RWPE1 (cell line): ENCODE data around the gene ACIN1.
"Not testable (repeated sequence)": the region's sequence is repeated elsewhere in the genome, so short reads cannot be mapped to it uniquely, and the experiment has no call there.

ENCODE experiments used
- CTCF ChIA-PET: fragments of 350-600 bp; sonication (Branson Sonifier 250); formaldehyde crosslinking; extraction: SDS; loops from one replicate; lab custom pipeline; 2021; lab: Yijun Ruan, JAX
- POLR2A ChIA-PET: fragments of 400-600 bp; formaldehyde crosslinking; extraction: SDS; loops from one replicate; lab custom pipeline; 2020; ENCODE audit warnings: antibody characterized with exemption; ENCODE audit not compliant: low non-redundant PET; lab: Yijun Ruan, JAX
- DNase-seq: peaks from one replicate; pipeline ENCODE4 v3.0.0; 2012; ENCODE audit warnings: low spot score
- H3K27ac ChIP-seq: fragments of 450-650 bp; 2 replicates; pipeline ENCODE4 v1.5.1; 2017
- TF ChIP-seq, protein P1 (sequence below): fragments of 450-650 bp; conservative IDR thresholded peaks from 2 replicates; pipeline ENCODE4 v1.5.1; 2017; ENCODE audit warnings: low read depth, mild to moderate bottlenecking

The ACIN1 gene

DNA sequence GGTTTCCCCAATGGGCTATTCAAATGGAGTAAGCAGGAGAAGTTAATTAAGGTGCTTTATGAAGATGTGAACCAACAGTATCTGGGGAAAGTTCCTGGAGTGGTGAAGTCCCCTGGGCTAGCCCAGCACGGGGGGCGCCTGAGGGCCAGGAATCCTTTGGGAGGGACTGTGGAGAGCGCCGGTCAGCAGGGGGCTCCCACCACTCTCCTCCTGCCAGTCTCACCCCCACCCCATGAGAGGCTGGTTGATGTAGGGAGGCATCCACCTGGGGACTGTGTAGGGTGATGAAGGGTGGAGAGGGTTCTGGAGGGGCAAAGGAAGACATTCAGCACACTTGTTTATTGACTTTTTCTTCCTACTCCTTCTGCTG is 19.7 kb upstream of the ACIN1 start:
- TF ChIP-seq, protein P1, sequence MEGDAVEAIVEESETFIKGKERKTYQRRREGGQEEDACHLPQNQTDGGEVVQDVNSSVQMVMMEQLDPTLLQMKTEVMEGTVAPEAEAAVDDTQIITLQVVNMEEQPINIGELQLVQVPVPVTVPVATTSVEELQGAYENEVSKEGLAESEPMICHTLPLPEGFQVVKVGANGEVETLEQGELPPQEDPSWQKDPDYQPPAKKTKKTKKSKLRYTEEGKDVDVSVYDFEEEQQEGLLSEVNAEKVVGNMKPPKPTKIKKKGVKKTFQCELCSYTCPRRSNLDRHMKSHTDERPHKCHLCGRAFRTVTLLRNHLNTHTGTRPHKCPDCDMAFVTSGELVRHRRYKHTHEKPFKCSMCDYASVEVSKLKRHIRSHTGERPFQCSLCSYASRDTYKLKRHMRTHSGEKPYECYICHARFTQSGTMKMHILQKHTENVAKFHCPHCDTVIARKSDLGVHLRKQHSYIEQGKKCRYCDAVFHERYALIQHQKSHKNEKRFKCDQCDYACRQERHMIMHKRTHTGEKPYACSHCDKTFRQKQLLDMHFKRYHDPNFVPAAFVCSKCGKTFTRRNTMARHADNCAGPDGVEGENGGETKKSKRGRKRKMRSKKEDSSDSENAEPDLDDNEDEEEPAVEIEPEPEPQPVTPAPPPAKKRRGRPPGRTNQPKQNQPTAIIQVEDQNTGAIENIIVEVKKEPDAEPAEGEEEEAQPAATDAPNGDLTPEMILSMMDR = no peak
- CTCF ChIA-PET = no interaction called here
- peak overlapping the region; percentile 76 for H3K27ac ChIP-seq
- no peak for DNase-seq
- POLR2A ChIA-PET = no interaction called here

GRCh38 chr14:23114120-23114458 is 19.2 kb upstream of the ACIN1 start:
- peak overlapping the region; percentile 3; the same call in 1 of the 2 replicates for H3K27ac ChIP-seq
- ChIA-PET CTCF (no interaction called here), POLR2A (no interaction called here)
- DNase-seq = no peak
- TF ChIP-seq, protein P1 = no peak

DNA sequence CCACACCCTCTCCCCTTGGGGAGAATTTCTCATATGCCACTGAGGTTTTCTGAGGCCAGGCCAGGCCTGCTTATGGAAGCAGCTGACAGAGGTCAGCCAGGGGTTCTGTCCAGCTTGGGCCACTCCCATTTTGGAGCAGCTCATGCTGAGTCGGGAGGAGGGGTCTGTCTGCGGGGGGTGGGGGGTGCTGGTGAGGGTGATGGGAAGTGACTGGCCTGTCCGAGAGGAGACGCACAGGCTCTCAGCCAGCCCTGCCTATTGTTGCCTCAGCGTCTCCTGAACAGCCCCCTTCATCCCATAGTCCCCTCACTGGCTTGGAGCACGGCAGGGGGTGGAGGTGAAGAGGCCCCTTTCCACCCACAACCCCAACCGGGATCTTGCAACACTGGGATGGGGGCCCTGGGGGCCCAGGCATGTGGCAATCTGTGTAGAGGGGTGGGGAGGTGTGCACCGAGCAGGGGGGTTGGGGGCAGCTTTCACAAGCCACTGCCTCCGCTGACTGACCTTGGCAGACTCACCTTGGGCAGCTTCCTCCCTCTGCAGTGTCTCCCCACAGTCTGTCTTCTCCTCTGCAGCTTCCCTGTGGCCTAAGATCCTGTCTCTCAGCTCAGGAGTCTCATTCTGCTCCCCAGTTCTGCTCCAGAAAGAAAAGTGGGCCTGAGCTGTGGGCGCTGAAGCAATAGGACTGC is 18.6 kb upstream of the ACIN1 start:
- TF ChIP-seq, protein P1 = no peak
- DNase-seq = no peak
- H3K27ac ChIP-seq = peak overlapping the region; percentile 3; the same call in 1 of the 2 replicates
- CTCF ChIA-PET = interaction anchor here (0.7 to 1.3 kb wide), 3 partner anchors 45 to 57 kb away, joined by 3 to 5 read pairs (median 3); no protein-coding TSS in a partner anchor
- POLR2A ChIA-PET = no interaction called here

- POLR2A ChIA-PET = interaction anchor here (0.6 kb wide), 1 partner anchor 131 kb away, joined by 5 read pairs; no protein-coding TSS in a partner anchor
- CTCF ChIA-PET = interaction anchor here (0.6 to 2.0 kb wide), 8 partner anchors 8 to 128 kb away, joined by 3 to 7 read pairs (median 3); no protein-coding TSS in a partner anchor
- no peak for DNase-seq
- no peak overlapping the region for H3K27ac ChIP-seq
- TF ChIP-seq, protein P1 = no peak
Measured at GRCh38 chr14:23112359-23113178, 17.6 kb upstream of the ACIN1 start.

DNA sequence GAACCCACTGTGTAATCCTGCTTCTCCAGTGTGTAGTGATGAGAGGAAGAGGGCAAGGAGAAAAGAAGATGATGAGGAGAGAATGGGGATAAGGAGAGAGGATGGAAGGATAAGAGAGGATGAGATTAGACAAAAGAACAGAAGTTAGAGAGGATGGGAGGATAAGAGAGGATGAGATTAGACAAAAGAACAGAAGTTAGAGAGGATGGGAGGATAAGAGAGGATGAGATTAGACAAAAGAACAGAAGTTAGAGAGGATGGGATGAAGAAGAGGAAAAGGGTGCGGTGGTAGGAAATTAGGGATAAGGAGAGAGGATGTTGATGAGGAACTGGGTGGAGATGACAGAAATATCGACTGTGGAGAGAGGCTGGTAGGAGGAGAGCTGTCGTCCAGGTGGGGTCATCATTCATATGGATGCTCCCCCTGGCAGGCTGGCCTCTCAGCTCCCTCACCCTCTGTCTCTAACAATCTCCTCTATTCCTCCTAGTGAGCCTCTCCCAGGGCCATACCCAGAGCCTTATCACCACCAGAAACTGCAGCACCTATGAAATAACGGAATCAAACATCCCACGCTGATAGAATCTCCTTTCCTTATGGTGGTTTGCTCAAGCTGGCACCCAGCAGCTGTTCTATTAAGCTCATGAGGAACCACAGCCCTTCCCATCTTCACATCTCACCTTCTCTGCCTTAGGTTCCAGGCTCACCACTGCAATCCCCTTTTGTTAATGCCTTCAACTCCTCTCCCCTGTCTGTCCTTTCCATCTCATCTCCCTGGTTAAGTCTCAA is 15.8 kb upstream of the ACIN1 start:
- ChIA-PET CTCF (interaction anchor here (0.6 to 2.0 kb wide), 3 partner anchors 10 to 49 kb away, joined by 3 to 7 read pairs (median 3); no protein-coding TSS in a partner anchor), POLR2A (no interaction called here)
- no peak overlapping the region for H3K27ac ChIP-seq
- TF ChIP-seq, protein P1 = no peak
- no peak for DNase-seq

GRCh38 chr14:23109769-23110168 is 14.8 kb upstream of the ACIN1 start:
- H3K27ac ChIP-seq = no peak overlapping the region
- TF ChIP-seq, protein P1 = no peak
- CTCF ChIA-PET = interaction anchor here (0.6 to 2.3 kb wide), 7 partner anchors 9 to 137 kb away, joined by 3 to 16 read pairs (median 3); no protein-coding TSS in a partner anchor
- POLR2A ChIA-PET = no interaction called here
- DNase-seq = no peak

DNA sequence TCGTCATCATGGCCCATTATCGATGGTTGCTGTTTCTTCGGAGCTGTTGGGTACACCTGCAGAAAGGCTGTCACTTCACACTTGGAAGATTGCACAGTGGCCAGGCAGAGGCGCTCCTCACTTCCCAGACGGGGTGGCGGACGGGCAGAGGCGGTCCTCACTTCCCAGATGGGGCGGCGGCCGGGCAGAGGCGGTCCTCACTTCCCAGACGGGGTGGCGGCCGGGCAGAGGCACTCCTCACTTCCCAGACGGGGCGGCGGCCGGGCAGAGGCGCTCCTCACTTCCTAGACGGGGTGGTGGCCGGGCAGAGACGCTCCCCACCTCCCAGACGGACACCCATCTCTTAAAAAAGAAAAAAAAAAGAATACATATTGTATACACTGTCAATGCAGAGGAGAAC is 13.2 kb upstream of the ACIN1 start:
- H3K27ac ChIP-seq, POLR2A ChIA-PET, DNase-seq: not testable (repeated sequence)
- CTCF ChIA-PET = interaction anchor here (0.7 to 2.3 kb wide), 5 partner anchors 9 to 114 kb away, joined by 3 to 16 read pairs (median 5); no protein-coding TSS in a partner anchor

DNA sequence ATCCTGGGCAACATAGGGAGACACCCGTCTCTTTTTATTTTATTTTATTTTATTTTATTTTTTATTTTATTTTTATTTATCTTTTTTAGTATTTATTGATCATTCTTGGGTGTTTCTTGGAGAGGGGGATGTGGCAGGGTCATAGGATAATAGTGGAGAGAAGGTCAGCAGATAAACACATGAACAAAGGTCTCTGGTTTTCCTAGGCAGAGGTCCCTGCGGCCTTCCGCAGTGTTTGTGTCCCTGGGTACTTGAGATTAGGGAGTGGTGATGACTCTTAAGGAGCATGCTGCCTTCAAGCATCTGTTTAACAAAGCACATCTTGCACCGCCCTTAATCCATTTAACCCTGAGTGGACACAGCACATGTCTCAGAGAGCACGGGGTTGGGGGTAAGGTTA is 12.7 kb upstream of the ACIN1 start:
- CTCF ChIA-PET, H3K27ac ChIP-seq, POLR2A ChIA-PET, DNase-seq: not testable (repeated sequence)
